ENCODE data around the gene PRRT3. TPM values are rescaled to one million over a fixed set of nuclear protein-coding genes. Genes with fewer than 3 reads are reported as not detected.
"Not testable (repeated sequence)": the region's sequence is repeated elsewhere in the genome, so short reads cannot be mapped to it uniquely, and the experiment has no call there.

PRRT3 gene
- total and polyA plus RNA-seq, 11 donors = 0.39 to 2.3 (median 0.70) TPM

DNA sequence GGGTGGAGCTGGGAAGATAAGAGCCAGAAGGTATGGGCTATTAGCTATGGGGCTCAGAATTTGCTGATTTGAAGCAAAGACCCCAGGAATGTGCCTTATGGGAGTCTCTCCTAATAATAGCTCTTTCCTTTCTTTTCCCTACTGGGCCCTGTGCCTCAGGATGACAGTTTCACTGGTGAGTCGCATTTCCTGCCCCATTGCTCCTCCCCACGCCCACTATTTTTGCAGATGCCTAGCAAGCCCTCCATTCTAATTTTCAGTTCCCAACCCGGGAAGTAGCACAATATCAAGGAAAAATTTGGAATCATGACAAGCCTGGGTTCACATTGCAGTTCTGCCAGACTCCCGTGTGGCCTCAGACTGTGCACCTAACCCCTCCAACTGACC lies 49.0 kb downstream of the PRRT3 start:
- intact Hi-C loops (cut with DNase I) = no loop called here
- Histone ChIP-seq H3K27me3 (no peaks in the 10 kb centered on the region), H3K4me1 (peaks cover 0 to 21% (median 7%) of the 10 kb centered on the region in 12 donors), H3K9me3 (no peaks in the 10 kb centered on the region), H3K27ac (peak overlapping the region in 9 of 12 donors; percentile 7 to 76 (median 37)), H3K4me3 (peak overlapping the region in 7 of 12 donors; percentile 20 to 41 (median 33)), H3K36me3 (no peaks in the 10 kb centered on the region)
- TF ChIP-seq, protein P1, sequence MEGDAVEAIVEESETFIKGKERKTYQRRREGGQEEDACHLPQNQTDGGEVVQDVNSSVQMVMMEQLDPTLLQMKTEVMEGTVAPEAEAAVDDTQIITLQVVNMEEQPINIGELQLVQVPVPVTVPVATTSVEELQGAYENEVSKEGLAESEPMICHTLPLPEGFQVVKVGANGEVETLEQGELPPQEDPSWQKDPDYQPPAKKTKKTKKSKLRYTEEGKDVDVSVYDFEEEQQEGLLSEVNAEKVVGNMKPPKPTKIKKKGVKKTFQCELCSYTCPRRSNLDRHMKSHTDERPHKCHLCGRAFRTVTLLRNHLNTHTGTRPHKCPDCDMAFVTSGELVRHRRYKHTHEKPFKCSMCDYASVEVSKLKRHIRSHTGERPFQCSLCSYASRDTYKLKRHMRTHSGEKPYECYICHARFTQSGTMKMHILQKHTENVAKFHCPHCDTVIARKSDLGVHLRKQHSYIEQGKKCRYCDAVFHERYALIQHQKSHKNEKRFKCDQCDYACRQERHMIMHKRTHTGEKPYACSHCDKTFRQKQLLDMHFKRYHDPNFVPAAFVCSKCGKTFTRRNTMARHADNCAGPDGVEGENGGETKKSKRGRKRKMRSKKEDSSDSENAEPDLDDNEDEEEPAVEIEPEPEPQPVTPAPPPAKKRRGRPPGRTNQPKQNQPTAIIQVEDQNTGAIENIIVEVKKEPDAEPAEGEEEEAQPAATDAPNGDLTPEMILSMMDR (IDR thresholded peaks at IDR 0.05) = no peak
- no peak for TF ChIP-seq POLR2A (IDR thresholded peaks at IDR 0.05)
- DNase-seq (peak in 1 of 5 donors; percentile 26), ATAC-seq (peak in 2 of 4 donors; percentile 50 to 67)
- 31 to 49% (median 41%) methylated on average over 4 of the region's 4 CpGs for WGBS, 4 donors

DNA sequence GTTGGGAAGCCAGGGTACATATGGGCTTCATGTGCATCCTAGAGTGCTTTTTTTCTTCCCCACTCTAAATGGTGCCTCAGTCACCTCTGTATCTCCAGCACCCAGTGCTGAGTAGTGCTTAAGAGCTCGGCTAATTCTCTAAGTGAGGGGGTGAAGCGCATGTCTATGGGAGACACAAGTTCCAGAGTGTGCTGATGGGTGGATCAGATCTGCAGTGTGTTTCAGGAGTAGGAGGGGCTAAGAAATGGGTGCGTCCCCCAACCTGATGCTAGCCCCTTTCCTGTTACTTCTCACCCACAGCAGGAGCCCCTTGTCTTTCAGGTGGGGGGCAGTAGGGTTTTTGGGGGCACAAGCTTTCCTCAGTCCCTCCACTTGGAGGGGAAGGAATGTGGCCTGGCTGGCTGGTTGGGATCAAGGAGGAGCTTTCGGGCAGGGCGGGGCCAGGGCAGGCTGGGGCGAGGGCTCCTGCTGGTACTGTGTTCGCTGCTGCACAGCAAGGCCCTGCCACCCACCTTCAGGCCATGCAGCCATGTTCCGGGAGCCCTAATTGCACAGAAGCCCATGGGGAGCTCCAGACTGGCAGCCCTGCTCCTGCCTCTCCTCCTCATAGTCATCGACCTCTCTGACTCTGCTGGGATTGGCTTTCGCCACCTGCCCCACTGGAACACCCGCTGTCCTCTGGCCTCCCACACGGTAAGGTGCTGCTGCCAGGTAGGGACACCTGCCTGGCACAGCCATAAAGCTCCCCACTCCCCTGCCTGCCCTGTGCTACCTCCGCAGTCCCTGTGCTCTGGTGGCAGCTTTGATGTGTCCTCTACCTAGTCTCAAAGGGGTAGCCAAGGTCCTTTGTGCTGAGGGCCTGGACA lies 49.6 kb downstream of the PRRT3 start, which contains the start of gene IL17RE:
IL17RE (plus strand) TSS at position 477 of the 866 bp plus-strand sequence; CDS start at position 562, 85 bp downstream.
- H3K36me3 ChIP-seq = no peaks in the 10 kb centered on the region
- intact Hi-C loops (cut with DNase I) = no loop called here
- TF ChIP-seq, protein P1 (IDR thresholded peaks at IDR 0.05) = no peak
- no peak for TF ChIP-seq POLR2A (IDR thresholded peaks at IDR 0.05)
- H3K4me3 ChIP-seq = peak within 1 kb of the TSS in 9 of 12 donors; percentile 8 to 41 (median 28)
- H3K4me1 ChIP-seq = peaks cover 0 to 23% (median 7%) of the 10 kb centered on the region in 12 donors
- ATAC-seq (peak; percentile 22 to 40 (median 30)), DNase-seq (no peak)
- no peaks in the 10 kb centered on the region for H3K9me3 ChIP-seq
- H3K27ac ChIP-seq = peak within 1 kb of the TSS in 9 of 12 donors; percentile 7 to 76 (median 37)
- H3K27me3 ChIP-seq = no peaks in the 10 kb centered on the region
- 56 to 65% (median 62%) methylated on average over 8 to 13 of the region's 13 CpGs for whole genome bisulfite sequencing, 4 donors

DNA sequence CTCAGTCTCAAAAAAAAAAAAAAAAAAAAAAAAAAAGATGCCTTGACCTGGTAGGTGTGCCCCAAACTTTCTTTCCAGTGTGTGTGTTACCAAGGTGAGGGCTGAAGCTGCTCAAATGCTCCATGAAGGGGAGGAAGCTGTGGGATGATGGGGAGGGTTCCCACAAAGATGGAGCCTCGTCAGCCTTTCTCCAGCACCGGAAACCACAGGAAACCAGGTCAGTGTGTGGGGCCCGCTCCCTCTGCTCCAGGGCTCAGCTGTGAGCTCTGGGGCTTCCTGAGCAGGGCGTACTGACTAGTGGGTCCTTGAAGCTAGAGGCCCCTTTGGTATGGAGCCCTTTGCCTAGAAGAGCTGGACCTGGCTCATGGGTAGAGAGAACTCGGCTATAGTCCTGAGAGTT lies 50.2 kb downstream of the PRRT3 start:
- 63 to 81% (median 72%) methylated on average over 5 of the region's 5 CpGs for WGBS, 4 donors
- Histone ChIP-seq H3K27me3 (no peaks in the 10 kb centered on the region), H3K9me3 (no peaks in the 10 kb centered on the region), H3K4me1 (peaks cover 0 to 23% (median 7%) of the 10 kb centered on the region in 12 donors), H3K4me3 (no peak overlapping the region), H3K36me3 (no peaks in the 10 kb centered on the region), H3K27ac (no peak overlapping the region)
- DNase-seq = no peak
- ATAC-seq = no peak
- no peak for TF ChIP-seq POLR2A (IDR thresholded peaks at IDR 0.05)
- TF ChIP-seq, protein P1 (IDR thresholded peaks at IDR 0.05) = no peak
- intact Hi-C loops (cut with DNase I) = no loop called here

DNA sequence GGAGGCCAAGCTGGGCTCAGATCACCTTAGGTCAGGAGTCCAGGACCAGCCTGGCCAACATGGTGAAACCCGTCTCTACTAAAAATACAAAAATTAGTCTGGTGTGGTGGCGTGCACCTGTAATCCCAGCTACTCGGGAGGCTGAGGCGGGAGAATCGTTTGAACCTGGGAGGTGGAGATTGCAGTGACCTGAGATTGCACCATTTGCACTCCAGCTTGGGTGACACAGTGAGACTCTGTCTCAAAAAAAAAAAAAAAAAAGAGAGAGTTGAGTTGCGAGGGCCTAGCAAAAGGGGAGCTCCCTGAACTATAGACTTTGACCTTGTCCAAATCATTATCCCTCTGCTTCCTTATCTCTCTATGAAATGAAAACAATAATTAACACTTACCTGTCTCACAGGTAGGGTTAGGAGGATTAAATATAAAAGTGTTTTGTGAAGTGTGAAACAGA lies 51.2 kb downstream of the PRRT3 start:
- H3K9me3 ChIP-seq; intact Hi-C loops (cut with DNase I); H3K36me3 ChIP-seq; ATAC-seq; H3K4me3 ChIP-seq; H3K27me3 ChIP-seq; DNase-seq; H3K27ac ChIP-seq: not testable (repeated sequence)
- peaks cover 0 to 23% (median 7%) of the 10 kb centered on the region in 12 donors for H3K4me1 ChIP-seq
- 96 to 100% (median 96%) methylated on average over 6 of the region's 6 CpGs for WGBS, 4 donors
